ENCODE data around the gene HOTAIR.

The HOTAIR gene

DNA sequence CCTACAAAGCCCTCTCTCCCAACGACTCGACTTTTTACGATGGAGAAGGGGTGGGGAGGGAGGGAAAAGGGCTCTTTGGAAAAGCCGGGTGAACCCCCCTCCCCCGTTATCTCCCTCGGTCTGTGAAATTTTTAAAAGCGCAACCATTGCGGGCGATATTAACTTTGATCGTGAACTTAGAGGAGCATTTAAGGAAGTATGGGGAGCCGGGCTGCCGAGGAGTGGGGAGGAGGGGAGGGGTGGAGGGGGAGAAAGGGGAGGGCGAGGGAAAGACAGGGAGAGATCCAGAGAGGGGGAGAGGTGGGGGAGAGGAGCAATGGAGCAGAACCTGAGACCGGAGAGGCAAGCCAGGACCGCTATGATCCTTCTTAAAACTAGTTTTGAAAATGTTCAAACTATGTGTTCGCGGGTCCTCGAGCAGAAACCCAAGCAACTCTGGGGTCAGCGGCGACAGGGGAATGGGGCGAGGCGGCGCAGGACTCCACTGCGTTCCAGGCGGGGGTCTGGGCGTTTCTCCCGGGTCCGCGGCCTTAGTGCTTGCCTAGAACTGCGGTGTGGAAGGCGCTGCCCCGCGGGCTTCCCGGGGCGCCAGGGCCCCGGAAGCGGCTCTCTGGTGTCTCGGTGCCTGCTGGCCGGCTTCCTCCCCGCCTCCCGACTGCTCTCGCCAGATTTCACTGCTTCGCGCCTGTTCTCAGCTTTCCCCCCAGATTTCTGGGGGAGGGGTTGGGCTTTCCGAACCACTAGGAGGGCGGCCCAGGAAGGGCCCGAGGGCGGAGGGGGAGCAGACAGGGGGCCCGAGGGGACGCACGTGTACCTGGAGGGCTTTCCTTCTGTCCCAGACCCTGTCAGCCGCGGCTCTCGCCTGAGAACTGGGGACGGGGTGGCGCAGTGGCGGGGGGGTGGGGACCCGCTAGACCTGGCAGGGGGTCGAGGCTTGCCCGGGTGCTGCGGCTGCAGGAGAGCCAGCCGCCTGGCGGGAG lies at the start of gene HOTAIR:
Gene HOTAIR (minus strand): TSS at position 871 of the 980 bp plus-strand sequence.
- DNase-seq (ENCODE audit: low read depth in 2 of 2) = no peak

GRCh38 chr12:54024127-54024526 lies 49.4 kb upstream of the HOTAIR start:
- no peak for DNase-seq (ENCODE audit: low read depth in 2 of 2)

- DNase-seq (ENCODE audit: low read depth in 2 of 2) = no peak
Measured at GRCh38 chr12:54022960-54023884, 48.5 kb upstream of the HOTAIR start.

GRCh38 chr12:54021432-54022013 lies 46.8 kb upstream of the HOTAIR start:
- DNase-seq (ENCODE audit: low read depth in 2 of 2) = no peak

DNA sequence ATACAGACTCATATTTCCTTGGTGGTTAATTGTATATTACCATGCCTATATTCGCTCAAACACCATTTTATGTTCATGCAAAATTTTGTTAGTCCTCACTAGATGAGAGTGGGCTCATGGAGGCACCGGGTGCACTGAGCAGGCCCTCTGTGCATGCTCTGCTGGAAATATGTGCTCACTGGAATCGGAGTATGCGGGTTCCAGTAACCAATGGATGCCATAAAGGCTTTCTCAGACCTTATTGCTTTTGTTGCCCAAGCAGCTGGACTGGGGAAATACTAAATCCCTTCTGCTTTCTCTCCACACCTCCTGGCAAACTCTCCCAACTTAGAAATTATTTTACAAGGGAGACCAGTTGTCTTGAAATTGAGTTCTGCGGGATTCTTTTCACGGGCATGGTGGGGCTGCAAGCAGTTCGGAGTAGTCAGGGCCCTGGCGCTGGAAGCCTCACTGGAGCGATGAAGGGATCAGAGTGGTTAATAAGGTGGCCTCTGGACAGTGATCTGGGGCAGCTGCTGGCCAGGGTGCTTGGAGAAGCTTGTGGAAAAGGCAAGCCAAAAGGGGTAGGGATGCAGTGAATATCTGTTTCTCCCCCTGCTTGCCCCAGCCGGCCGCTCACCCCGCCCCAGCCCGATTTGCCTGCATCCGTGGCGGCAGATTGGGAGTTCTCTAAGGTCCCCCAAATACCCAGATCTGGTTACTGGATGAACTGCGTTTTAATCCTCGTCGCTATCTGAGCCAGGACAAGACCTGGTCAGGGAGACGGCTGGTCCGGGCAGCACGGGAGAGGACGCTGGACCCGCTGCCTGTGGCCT lies 46.0 kb upstream of the HOTAIR start:
- DNase-seq (ENCODE audit: low read depth in 2 of 2) = no peak

DNA sequence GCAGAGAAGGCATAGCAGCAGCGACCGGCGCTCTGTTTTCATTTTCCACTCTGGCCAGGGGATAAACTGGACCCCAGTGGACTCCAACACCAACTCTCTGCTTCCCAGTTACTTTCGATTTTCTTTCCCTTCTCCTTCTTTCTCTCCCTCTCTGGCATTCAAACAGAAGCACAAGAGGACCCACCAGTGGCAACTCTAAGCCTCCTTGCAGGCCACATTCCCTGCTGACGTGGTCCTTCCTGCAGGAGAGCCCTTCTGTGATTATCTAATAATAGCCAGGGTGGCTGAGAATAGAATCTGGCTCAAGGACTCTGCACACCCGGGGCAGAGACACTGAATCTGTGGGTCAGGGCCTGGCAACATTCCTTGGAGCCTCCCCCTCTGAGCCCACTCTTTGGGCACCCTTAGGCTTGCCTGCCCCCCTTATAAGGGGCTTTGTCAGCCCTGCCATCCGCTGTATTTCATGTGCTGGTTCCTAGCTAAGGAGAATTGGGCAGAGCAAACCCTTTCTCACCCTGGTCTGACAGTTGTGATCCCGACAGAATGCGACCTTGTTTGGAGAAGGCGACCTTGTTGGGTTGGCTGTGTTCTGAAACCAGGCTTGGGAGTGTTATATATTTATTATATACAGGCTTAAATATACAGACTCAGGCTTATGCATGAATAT lies 45.3 kb upstream of the HOTAIR start:
- no peak for DNase-seq (ENCODE audit: low read depth in 2 of 2)

GRCh38 chr12:54019091-54019811 lies 44.5 kb upstream of the HOTAIR start:
- no peak for DNase-seq (ENCODE audit: low read depth in 2 of 2)

GRCh38 chr12:54018468-54018984 lies 43.8 kb upstream of the HOTAIR start:
- DNase-seq (ENCODE audit: low read depth in 2 of 2) = no peak

DNA sequence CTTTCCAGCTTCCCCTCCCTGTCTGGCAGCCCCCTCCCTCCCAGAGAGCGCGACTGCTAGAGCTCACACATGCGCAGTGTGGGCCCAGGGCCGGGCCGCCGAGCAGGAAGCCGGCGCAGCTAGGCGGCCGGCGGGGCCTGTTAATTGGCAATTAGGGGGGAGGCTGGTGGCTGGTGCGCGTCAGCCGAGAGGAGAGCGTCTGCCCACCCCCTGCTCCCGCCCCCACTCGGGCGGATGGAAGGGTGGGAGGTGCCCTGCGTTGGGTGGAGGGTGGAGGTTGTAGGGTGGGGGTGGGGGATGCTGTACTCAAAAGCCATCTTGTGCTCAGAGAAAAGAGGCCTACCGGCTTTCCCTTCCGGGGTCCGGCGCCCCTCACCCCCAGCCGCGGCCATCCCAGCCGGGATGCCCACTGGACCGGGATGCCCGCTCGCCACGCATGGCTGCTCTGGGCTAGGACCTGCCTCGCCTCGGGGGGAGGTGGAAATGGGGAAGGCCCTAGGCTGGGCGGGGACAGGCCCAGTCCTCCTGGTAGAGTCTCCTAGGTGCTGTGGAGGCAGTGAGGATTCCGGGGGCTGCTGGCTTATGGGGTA lies 43.2 kb upstream of the HOTAIR start:
- peak; percentile 35 to 63 for DNase-seq (ENCODE audit: low read depth in 2 of 2)

DNA sequence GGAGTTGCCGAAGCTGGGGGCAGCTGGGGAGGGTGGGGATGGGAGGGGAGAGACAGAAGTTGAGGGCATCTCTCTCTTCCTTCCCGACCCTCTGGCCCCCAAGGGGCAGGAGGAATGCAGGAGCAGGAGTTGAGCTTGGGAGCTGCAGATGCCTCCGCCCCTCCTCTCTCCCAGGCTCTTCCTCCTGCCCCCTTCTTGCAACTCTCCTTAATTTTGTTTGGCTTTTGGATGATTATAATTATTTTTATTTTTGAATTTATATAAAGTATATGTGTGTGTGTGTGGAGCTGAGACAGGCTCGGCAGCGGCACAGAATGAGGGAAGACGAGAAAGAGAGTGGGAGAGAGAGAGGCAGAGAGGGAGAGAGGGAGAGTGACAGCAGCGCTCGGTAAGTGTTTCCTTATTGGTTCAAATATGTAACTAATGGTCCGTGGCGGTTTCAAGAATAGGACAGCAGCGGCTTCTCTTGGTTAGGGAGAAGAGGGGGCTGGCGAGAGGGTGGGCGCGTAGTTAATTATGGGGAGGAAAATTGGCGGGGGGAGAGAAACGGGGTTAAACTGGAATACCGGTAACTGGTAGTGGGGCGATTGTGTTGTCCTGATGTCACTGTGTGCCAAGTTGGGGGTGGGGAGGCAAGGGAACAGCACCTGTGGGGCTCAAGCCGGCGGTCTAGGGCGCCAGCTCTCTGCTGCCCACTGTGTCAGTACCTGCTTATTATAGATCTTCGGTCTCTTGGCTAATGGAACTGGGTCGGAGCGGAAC lies 42.5 kb upstream of the HOTAIR start:
- DNase-seq (ENCODE audit: low read depth in 2 of 2) = no peak

GRCh38 chr12:54016478-54016964 lies 41.8 kb upstream of the HOTAIR start:
- no peak for DNase-seq (ENCODE audit: low read depth in 2 of 2)

DNA sequence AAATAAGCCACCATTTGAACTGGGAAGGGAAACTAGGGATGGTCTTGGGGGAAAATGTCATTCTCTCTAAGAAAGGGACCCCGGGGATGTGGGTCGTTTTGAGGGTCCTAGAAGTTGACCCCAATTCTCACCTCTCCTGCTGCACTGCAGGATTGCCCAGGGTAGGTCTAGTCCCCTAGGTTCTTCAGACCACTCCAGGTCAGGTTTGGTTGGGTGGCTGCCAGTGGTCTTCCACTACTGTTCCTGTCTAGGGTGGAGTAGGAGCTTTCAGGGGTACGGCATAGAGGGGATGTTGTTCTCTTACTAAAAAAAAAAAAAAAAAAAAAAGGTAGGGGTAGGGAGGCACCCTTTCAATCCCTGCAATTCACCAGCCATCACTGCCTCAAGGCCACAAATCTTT lies 41.3 kb upstream of the HOTAIR start:
- no peak for DNase-seq (ENCODE audit: low read depth in 2 of 2)

- no peak for DNase-seq (ENCODE audit: low read depth in 2 of 2)
Measured at GRCh38 chr12:54015018-54015931, 40.5 kb upstream of the HOTAIR start.

DNA sequence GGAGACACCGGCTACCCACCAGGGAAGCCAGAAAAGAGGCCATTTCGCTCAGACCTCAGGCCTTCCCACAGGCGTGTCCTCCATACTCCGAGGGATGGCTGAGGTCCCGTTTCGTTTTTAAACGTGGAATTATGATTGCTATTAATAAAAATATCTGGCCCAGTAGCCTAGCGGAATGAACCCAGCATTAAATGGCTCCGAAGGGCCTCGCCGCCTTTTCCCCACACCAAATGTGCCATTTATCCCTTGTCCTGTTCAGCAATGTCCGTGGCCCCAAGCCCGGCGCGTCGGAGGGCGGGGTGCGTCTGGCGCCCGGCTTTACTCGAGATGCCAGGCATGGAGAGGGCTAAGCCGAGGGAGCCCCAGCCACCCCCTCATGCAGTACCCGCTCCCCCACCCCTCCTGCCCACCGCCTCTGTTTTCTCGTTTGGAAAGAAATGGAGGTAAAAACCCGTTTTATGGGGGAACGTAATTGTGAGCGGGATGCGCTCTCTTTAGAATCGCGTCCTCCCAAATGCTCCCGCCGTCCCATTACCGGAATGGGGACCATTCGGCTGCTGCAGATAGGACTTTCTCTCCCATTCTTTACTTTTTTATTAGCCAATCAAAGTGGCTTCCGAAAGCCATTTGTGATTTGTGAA lies 39.7 kb upstream of the HOTAIR start:
- no peak for DNase-seq (ENCODE audit: low read depth in 2 of 2)

DNA sequence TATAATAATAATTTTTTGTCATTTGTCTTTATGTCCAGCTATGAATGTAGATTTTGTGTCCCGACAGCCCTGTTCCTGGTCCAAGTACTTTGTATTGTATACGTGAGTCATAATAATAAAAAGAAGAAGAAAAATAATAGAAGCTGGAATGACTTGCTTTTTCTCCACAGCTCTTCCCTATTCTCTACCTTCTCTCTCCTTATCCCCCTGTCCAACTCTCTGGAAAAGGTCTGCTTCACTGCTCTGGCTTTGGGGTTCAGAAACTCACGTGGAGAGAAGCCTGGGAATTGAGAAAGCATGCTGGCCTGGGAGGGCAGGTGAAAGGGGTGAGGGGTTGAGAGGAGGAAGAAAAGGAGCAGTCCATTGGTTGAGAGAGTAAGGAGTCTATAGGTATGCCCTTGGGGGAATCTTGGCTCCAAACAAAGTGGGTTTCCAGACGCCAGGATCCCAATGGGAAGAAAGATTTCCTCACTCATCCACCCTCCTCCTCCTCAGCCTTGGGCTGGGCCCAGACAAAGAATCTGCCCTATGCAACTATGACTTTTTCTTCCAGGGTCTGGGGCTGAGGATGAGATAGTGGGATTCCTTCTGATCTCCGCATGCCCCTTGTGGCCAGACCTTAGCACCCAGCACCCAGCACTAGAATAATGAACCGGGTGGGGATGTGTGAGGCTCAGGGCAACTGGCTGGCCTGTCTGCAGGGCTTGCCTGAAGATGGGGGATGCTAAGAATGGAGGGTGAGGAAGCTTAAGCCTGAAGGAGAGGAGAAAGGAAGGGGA lies 38.1 kb upstream of the HOTAIR start:
- DNase-seq (ENCODE audit: low read depth in 2 of 2) = no peak

All from stimulated activated CD8-positive, alpha-beta memory T cell treated with anti-CD3 and anti-CD28 coated beads, Interleukin-2, amount 100 ng/mL, for 1 hour (primary cell).